ENCODE measurements around the gene LRRC75B.
"Not testable (repeated sequence)": the region's sequence is repeated elsewhere in the genome, so short reads cannot be mapped to it uniquely, and the experiment has no call there.

The LRRC75B gene, protein sequence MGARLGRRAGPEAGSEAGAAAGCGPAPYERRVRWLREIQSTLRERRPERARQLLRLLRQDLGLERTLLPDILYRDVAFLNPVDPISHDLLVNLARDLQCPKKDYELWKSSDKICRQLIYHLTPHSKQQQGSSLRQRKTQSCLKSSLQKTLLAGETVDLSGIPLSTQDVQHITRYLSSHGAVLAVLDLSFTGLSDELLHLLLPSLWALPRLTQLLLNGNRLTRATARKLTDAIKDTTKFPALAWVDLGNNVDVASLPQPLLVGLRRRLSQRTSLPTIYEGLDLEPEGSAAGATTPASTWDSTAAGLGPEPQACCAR

DNA sequence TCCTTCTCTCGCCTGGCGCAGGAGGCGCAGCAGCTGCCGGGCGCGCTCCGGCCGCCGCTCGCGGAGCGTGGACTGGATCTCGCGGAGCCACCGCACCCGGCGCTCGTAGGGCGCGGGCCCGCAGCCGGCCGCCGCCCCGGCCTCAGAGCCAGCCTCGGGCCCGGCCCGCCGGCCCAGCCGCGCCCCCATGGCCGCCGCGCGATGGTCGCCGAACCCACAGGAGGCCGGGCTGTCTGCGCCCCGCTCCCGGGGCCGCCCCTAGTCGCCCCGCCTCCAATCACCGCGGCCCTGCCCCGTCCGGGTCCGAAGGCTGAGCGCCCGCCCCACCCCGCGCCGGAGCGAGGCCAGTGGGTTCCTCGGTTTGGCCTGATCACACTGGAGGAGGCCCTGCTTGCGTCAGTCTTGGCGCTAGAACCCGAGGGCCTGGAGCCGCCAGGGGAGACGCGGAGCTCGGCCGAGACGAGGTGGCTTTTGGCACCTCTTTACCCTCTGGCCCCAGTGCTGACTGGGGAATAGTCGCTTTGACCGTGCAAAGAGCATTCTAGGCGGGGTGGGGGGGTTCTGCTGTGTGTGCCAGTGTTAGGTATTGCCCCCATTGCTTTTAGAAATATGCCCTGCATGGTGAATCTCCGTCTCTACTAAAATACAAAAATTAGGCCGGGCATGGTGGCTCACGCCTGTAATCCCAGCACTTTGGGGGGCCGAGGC, at the start of gene LRRC75B:
LRRC75B (minus strand) TSS at position 223 of the 708 bp plus-strand sequence; CDS start at position 189, 34 bp downstream.
- no peak for DNase-seq (ENCODE audit: low read depth in 2 of 2)

DNA sequence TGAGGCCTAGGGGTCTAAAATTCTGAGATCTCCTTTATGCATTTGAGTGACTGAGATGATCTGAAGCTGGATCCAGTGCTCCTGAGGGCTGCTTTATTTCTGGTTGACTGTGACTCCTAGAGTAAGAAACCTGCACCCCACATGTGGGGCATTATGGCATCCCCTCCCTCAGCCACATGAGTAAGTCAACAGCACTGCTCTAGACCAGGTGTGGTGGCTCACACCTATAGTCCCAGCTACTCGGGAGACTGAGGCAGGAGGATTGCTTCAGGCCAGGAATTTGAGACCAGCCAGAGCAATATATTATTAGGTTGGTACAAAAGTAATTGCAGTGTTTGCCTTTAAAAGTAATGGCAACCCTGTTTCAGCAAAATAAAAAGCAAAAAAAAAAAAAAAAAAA, 49.4 kb upstream of the LRRC75B start:
- not testable (repeated sequence) for DNase-seq (ENCODE audit: low read depth in 2 of 2)

DNA sequence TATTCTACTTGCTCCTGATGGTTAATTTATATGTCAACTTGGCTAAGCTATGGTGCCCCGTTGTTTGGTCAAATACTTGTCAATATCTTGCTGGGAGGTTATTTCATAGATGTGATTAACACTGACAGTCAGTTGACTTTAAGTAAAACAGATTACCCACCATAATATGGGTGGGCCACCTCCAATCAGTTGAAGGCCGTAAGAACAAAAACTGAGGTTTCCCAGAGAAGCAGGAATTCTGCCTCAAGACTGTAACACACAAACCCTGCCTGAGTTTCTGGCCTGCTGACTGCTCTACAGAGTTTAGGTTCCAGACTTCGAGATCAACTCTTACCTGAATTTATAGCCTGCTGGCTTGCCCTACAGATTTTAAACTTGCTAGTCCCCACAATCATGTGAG, 43.6 kb upstream of the LRRC75B start:
- DNase-seq (ENCODE audit: low read depth in 2 of 2) = not testable (repeated sequence)

GRCh38 chr22:24634776-24635389, 42.0 kb upstream of the LRRC75B start:
- DNase-seq (ENCODE audit: low read depth in 2 of 2) = not testable (repeated sequence)

GRCh38 chr22:24633231-24634023, 40.6 kb upstream of the LRRC75B start:
- DNase-seq (ENCODE audit: low read depth in 2 of 2) = not testable (repeated sequence)

GRCh38 chr22:24632642-24633041, 39.8 kb upstream of the LRRC75B start:
- DNase-seq (ENCODE audit: low read depth in 2 of 2) = not testable (repeated sequence)

- DNase-seq (ENCODE audit: low read depth in 2 of 2) = not testable (repeated sequence)
These were observed 38.7 kb upstream of the LRRC75B start for GRCh38 chr22:24631430-24632122.

DNA sequence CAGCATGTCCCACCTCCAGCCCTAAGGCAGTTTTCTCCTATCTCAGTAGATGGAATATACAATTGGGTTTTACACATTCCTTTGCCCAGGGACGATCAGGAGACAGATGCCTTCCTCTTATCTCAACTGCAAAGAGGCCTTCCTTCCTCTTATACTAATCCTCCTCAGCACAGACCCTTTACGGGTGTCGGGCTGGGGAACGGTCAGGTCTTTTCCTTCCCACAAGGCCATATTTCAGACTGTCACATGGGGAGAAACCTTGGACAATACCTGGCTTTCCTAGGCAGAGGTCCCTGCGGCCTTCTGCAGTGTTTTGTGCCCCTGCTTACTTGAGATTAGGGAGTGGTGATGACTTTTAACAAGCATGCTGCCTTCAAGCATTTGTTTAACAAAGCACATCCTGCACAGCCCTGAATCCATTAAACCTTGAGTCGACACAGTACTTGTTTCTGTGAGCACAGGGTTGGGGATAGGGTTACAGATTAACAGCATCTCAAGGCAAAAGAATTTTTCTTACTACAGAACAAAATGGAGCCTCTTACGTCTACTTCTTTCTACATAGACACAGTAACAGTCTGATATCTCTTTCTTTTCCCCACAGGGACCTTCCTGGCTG, 38.0 kb upstream of the LRRC75B start:
- DNase-seq (ENCODE audit: low read depth in 2 of 2) = not testable (repeated sequence)

DNA sequence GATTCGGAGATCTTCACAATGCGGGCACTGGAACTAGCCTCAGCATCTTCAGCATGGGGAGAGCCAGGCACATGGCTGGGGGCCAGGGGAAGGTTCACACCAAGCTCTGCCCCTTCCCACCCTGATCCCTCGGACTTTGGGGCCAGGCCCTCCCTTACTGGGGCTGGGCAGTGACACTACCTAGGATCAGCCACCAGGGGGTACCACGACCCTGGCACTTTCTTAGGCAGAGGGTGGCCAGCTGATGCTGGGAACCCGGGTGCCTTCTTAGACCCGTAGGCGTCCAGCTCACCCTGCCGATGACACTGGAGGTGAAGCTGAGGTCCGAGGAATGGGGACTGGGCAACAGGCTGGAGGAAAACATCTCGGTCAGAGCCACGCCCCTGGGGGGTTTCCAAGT, 36.2 kb upstream of the LRRC75B start:
- DNase-seq (ENCODE audit: low read depth in 2 of 2) = not testable (repeated sequence)

GRCh38 chr22:24627911-24628310, 35.0 kb upstream of the LRRC75B start:
- not testable (repeated sequence) for DNase-seq (ENCODE audit: low read depth in 2 of 2)

DNA sequence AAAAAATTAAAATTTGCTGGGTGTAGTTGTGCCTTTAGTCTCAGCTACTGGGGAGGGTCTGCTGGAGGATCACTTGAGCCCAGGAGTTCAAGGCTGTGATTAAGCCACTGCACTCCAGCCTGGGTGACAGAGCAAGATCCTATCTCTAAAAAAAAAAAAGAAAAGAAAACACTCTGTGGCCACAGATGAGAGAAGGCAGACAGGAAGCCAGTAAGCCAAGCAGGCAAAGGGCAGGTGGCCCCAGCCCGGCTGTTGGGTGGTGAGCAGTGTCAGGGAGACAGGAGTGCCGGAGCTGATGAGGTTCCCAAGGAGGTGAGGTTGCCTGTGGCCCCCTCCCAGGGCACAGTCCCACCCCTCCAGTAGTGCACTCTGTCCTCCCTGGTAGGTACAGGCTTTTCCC, 29.7 kb upstream of the LRRC75B start:
- DNase-seq (ENCODE audit: low read depth in 2 of 2) = not testable (repeated sequence)

DNA sequence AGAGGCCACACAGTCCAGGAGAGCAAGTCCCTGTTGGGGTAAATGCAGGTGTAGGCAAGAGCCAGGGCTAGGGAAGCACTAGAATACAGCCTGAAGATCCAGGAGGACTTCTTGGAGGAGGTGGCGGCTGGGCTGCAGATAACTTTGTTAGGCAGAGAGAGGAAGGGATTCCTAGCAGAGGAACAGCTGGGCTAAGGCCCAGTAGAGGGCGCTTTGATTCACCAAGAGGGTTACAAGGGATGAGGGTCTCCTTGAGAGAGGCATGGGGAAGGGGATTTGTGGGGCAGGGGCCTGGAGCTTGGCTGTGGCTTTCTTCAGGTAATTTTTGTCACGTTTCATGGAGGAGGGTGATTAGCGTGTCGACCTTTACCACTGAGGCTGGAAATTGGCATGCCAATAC, 28.4 kb upstream of the LRRC75B start:
- DNase-seq (ENCODE audit: low read depth in 2 of 2) = not testable (repeated sequence)

DNA sequence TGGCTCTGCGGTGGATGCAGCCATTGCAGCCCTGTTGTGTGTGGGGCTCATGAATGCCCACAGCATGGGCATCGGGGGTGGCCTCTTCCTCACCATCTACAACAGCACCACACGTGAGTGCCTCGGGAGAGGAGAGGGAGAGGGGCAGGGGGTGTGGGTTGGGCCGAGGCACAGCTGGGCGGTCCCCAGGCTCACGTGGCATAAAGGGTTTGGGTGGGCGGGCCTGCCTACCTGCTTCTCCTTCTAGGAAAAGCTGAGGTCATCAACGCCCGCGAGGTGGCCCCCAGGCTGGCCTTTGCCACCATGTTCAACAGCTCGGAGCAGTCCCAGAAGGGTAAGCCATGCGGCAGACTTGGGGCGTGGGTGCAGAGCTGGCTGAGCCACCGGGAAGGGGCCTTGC, 21.9 kb upstream of the LRRC75B start:
- DNase-seq (ENCODE audit: low read depth in 2 of 2) = not testable (repeated sequence)

DNA sequence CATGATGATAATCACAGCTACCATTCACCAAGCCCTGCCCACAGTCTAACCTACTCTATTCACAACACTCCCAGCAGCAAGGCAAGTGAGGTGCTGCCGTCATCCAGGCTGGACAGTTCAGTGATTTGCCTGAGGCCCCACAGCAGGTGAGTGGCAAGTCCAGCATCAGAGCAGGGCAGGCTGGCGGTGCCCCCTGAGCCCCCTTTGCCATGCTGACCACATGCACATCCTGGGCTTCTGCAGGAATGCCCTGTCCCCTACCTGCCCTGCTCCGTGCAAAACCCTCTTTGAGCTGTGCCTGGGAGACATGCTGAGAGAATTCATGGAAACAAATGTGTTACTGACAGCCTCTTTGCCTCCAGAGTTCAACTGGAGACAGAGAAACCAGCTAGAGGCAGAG, 17.0 kb upstream of the LRRC75B start:
- not testable (repeated sequence) for DNase-seq (ENCODE audit: low read depth in 2 of 2)

DNA sequence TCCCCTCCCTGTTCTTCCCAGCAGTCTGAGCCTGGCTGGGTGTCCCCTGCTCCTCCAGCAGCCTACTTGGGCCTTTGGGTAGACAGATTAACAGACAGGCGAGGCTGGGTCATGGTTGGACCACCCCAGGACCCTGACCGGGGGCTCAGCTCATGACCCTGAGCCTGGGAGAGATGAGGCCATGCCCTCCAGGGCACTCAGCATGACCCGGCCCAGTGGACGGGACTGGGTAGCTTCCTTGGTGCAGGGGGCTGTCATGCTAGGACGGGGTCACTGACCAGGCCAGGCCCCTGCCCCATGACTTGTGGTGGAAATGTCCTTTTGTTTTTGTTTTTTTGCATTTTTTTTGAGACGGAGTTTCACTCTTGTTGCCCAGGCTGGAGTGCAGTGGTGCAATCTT, 15.5 kb upstream of the LRRC75B start:
- not testable (repeated sequence) for DNase-seq (ENCODE audit: low read depth in 2 of 2)

DNA sequence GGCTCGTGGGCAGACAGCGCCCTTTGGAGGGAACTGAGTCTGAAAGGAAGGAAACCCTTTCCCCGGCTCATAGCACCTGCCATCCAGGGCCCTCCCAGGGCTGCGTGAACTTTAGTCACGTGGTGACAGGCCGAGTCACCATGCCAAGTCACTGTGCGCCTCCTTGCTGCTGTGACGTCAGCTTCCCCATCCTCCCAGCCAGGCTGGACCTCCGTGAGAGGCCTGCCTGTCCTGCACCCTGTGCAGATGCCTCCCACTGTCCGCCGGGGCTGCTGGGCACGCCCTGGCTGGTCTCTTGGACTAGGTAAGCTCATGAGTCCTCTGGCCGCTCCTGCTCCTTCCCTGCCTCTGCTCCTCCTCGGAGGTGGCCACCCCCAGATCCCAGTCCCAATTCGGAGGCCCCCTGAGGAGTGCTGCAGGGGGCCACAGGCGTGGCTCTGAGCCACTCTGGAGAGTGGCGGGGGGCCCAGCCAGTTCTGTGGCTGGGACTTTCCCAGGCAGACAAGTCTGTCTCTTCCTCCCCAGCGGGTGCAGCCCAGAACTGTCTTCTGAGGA, 14.6 kb upstream of the LRRC75B start:
- peak; percentile 20 to 38 for DNase-seq (ENCODE audit: low read depth in 2 of 2)

GRCh38 chr22:24606340-24606739, 13.5 kb upstream of the LRRC75B start:
- DNase-seq (ENCODE audit: low read depth in 2 of 2) = not testable (repeated sequence)

GRCh38 chr22:24603770-24604629, 11.1 kb upstream of the LRRC75B start:
- DNase-seq (ENCODE audit: low read depth in 2 of 2) = not testable (repeated sequence)

Measured in stimulated activated CD4-positive, alpha-beta T cell treated with anti-CD3 and anti-CD28 coated beads, Interleukin-1b, Interleukin-23, amount 100 ng/mL, for 1 hour (primary cell).